Sciatic nerve (tissue), 2 donors: ENCODE results near the gene FLOT2. TPM values are rescaled to one million over a fixed set of nuclear protein-coding genes. Genes with fewer than 3 reads are reported as not detected.
"Not testable (repeated sequence)": the region's sequence is repeated elsewhere in the genome, so short reads cannot be mapped to it uniquely, and the experiment has no call there.

Experiments
- ATAC-seq: fragments of 200-7000 bp; cut with Tn5 transposase; one replicate; pipeline ENCODE4 v1.9.1; 2020; ENCODE audit warnings: mild to moderate bottlenecking, moderate library complexity
- DNase-seq: peaks from one replicate; pipeline ENCODE4 v3.0.0-alpha.2; 2020; ENCODE audit warnings: low spot score
- intact Hi-C: fragments of 100-400 bp; cut with DNase I; formaldehyde crosslinking; loops from one replicate; pipeline ENCODE4 v1.14.2; 2022
- total RNA-seq: library from RNA; stranded (reverse); fragmentation: NEBNext Ultra II Directional; extraction: Animal tissue kit (Norgen Biotek cat#: 25700); gene quantifications from one replicate; pipeline ENCODE4 v1.2.1, GENCODE V29; 2021
- donor health status: DM: no; HTN: no; CAD: no.
- donor health status: DM: no; HTN: no; CAD: no.

The FLOT2 gene
- total RNA-seq, 1 donor from 2014 or later, result 111 TPM

- ATAC-seq (no peak), DNase-seq (no peak)
- intact Hi-C loops, result no loop called here
These were observed 1.8 kb upstream of the FLOT2 start for GRCh38 chr17:28899212-28899815.

GRCh38 chr17:28898527-28898955 is 1.0 kb upstream of the FLOT2 start:
- intact Hi-C loops, result no loop called here
- no peak for ATAC-seq
- no peak for DNase-seq

GRCh38 chr17:28897769-28898526 is 415 bp upstream of the FLOT2 start:
- DNase-seq (no peak), ATAC-seq (no peak)
- intact Hi-C loops, result no loop called here

GRCh38 chr17:28896491-28896883 is 1.0 kb downstream of the FLOT2 start:
- ATAC-seq (peak; percentile 2), DNase-seq (no peak)
- intact Hi-C loops, result no loop called here

GRCh38 chr17:28895794-28896447 is 1.6 kb downstream of the FLOT2 start:
- intact Hi-C loops, result no loop called here
- no peak for ATAC-seq
- DNase-seq, result no peak

- ATAC-seq, intact Hi-C loops, DNase-seq: not testable (repeated sequence)
These were observed 4.0 kb downstream of the FLOT2 start for GRCh38 chr17:28893248-28894183.

GRCh38 chr17:28892024-28892423 is 5.5 kb downstream of the FLOT2 start:
- intact Hi-C loops, result no loop called here
- no peak for DNase-seq

GRCh38 chr17:28891201-28891600 is 6.3 kb downstream of the FLOT2 start:
- intact Hi-C loops, result no loop called here
- no peak for DNase-seq
- no peak for ATAC-seq

More at GRCh38 chr17:28892024-28892423, 5.5 kb downstream of the FLOT2 start:
- ATAC-seq, result no peak

GRCh38 chr17:28889996-28890395 is 7.5 kb downstream of the FLOT2 start:
- no peak for DNase-seq
- ATAC-seq, result peak; percentile 59
- intact Hi-C loops, result no loop called here

- DNase-seq (no peak), ATAC-seq (no peak)
- intact Hi-C loops, result no loop called here
These were observed 8.7 kb downstream of the FLOT2 start for GRCh38 chr17:28888832-28889231.

GRCh38 chr17:28887871-28888471 is 9.6 kb downstream of the FLOT2 start:
- ATAC-seq, result no peak
- intact Hi-C loops, result no loop called here
- DNase-seq, result no peak

GRCh38 chr17:28885951-28886350 is 11.6 kb downstream of the FLOT2 start:
- intact Hi-C loops, result no loop called here
- DNase-seq (no peak), ATAC-seq (no peak)

- DNase-seq (no peak), ATAC-seq (no peak)
- intact Hi-C loops, result no loop called here
These were observed 12.2 kb downstream of the FLOT2 start for GRCh38 chr17:28885363-28885762.

GRCh38 chr17:28883967-28884702 is 13.4 kb downstream of the FLOT2 start:
- no peak for ATAC-seq

GRCh38 chr17:28882154-28882895 is 15.2 kb downstream of the FLOT2 start:
- DNase-seq (no peak), ATAC-seq (no peak)
- intact Hi-C loops, result no loop called here

More at GRCh38 chr17:28883967-28884702, 13.4 kb downstream of the FLOT2 start:
- DNase-seq, result no peak
- intact Hi-C loops, result no loop called here

- DNase-seq (no peak), ATAC-seq (no peak)
- intact Hi-C loops, result no loop called here
These were observed 15.9 kb downstream of the FLOT2 start for GRCh38 chr17:28881533-28882056.

GRCh38 chr17:28880572-28880945 is 17.0 kb downstream of the FLOT2 start:
- DNase-seq (no peak), ATAC-seq (no peak)
- intact Hi-C loops, result no loop called here
